Colonic mucosa (tissue), 4 donors: ENCODE results near the gene COIL. TPM values are rescaled to one million over a fixed set of nuclear protein-coding genes. Genes with fewer than 3 reads are reported as not detected.
A peak's percentile ranks its signal among the peaks of the same experiment; 100 is the strongest.
"Not testable (repeated sequence)": the region's sequence is repeated elsewhere in the genome, so short reads cannot be mapped to it uniquely, and the experiment has no call there.

Experiments used
- DNase-seq: peaks from one replicate; pipeline ENCODE4 v3.0.0-alpha.2; 2020
- H3K27ac ChIP-seq: fragments of 200-600 bp; one replicate; pipeline ENCODE4 v1.8.0; 2021
- H3K27me3 ChIP-seq: fragments of 200-600 bp; one replicate; pipeline ENCODE4 v1.8.0; 2021
- H3K36me3 ChIP-seq: fragments of 200-600 bp; one replicate; pipeline ENCODE4 v1.8.0; 2021
- H3K4me1 ChIP-seq: fragments of 200-600 bp; one replicate; pipeline ENCODE4 v1.8.0; 2021; ENCODE audit warnings: mild to moderate bottlenecking
- H3K4me3 ChIP-seq: fragments of 200-600 bp; one replicate; pipeline ENCODE4 v1.8.0; 2021
- H3K9ac ChIP-seq, 2 donors: one replicate each; pipeline ENCODE4 v1.7.0; 2013; ENCODE audit warnings: control low read depth in 2 of 2, low read depth in 2 of 2, low read length in 2 of 2
- H3K9me3 ChIP-seq: fragments of 200-600 bp; one replicate; pipeline ENCODE4 v1.8.0; 2021
- intact Hi-C: fragments of 100-400 bp; cut with DNase I; formaldehyde crosslinking; loops from one replicate; pipeline ENCODE4 v1.14.1; 2022
- total RNA-seq, 2 donors: library from RNA; stranded (reverse); fragmentation: NEBNext Ultra II Directional in 1 of 2; extraction: Animal tissue kit (Norgen Biotek cat#: 25700) in 1 of 2; gene quantifications; one replicate each; pipeline ENCODE4 v1.2.1, GENCODE V29; 2021
- TF ChIP-seq, protein P1 (sequence below): fragments of 200-600 bp; IDR thresholded peaks from one replicate; pipeline ENCODE4 v1.8.0; 2022; ENCODE audit warnings: antibody characterized with exemption, mild to moderate bottlenecking
- donor health status: healthy.
- donor health status: DM: no; HTN: no; CAD: no.
- donor health status: DM: no; HTN: no; CAD: no.

The COIL gene
- total RNA-seq, 2 donors from 2014 or later, result 14.1 to 14.8 TPM

DNA sequence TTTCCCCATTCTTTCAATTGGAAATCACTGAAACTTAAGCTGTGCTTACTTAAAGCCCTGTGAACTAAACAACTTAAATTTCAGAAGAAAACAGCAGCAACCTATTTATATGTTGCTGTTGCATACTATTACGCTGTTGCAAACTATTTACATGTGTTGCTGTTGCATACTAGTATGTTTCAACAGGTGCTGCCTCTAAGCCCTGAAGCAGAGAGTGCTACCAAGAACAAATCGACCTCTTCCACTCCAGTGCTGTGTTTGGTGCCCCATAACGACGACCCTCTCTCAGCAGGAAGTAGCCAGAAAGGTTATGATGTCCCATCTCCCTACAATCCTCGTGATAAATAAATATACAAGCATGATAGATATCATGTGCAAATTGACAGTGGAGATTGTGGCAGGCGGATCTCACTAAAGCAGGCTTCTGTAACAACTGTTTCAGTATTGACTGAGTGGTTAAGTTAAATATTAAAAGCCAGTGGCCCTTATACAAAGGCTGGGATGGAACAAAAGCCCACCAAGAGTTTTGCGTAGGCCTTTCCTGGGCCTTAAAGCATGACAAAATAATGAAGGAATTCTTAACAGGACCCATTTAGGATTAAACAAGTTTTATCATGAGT is 11.4 kb upstream of the COIL start:
- H3K4me3 ChIP-seq, result no peak overlapping the region
- TF ChIP-seq, protein P1, sequence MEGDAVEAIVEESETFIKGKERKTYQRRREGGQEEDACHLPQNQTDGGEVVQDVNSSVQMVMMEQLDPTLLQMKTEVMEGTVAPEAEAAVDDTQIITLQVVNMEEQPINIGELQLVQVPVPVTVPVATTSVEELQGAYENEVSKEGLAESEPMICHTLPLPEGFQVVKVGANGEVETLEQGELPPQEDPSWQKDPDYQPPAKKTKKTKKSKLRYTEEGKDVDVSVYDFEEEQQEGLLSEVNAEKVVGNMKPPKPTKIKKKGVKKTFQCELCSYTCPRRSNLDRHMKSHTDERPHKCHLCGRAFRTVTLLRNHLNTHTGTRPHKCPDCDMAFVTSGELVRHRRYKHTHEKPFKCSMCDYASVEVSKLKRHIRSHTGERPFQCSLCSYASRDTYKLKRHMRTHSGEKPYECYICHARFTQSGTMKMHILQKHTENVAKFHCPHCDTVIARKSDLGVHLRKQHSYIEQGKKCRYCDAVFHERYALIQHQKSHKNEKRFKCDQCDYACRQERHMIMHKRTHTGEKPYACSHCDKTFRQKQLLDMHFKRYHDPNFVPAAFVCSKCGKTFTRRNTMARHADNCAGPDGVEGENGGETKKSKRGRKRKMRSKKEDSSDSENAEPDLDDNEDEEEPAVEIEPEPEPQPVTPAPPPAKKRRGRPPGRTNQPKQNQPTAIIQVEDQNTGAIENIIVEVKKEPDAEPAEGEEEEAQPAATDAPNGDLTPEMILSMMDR, result no peak
- H3K36me3 ChIP-seq, result no peaks in the 10 kb centered on the region
- H3K9me3 ChIP-seq, result no peaks in the 10 kb centered on the region
- H3K27ac ChIP-seq, result no peak overlapping the region
- DNase-seq, result no peak
- intact Hi-C loops, result no loop called here
- no peaks in the 10 kb centered on the region for H3K4me1 ChIP-seq
- H3K27me3 ChIP-seq, result no peaks in the 10 kb centered on the region
- peak overlapping the region in 1 of 2 donors; percentile 40 for H3K9ac ChIP-seq

- Histone ChIP-seq H3K36me3 (no peaks in the 10 kb centered on the region), H3K9me3 (no peaks in the 10 kb centered on the region), H3K4me1 (no peaks in the 10 kb centered on the region), H3K9ac (no peak overlapping the region), H3K27me3 (no peaks in the 10 kb centered on the region), H3K4me3 (no peak overlapping the region), H3K27ac (no peak overlapping the region)
- intact Hi-C loops, result no loop called here
- TF ChIP-seq, protein P1, result no peak
- DNase-seq, result no peak
These were observed 10.1 kb upstream of the COIL start for GRCh38 chr17:56970974-56971373.

DNA sequence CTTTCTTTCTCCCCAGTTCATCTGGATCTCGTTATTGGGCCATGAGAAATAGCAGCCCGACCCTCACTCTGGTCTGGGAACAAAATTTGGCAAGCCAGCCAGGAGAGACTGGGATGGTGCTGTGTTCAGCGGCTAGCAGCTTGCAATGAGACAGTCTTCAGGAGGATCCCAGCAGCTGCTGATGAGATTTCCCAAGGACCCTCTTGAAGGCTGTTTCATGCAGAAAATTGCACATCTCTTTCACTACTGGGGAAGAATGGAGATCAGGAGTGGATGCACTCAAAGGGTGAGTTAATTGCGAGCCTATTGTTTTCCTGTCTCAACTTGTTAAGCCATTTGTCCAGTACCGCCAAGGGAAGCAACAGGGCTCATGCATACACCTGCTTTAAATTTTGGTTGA is 5.5 kb upstream of the COIL start:
- TF ChIP-seq, protein P1, result no peak
- Histone ChIP-seq H3K36me3 (no peaks in the 10 kb centered on the region), H3K4me1 (no peaks in the 10 kb centered on the region), H3K9me3 (no peaks in the 10 kb centered on the region), H3K4me3 (no peak overlapping the region), H3K27me3 (no peaks in the 10 kb centered on the region), H3K27ac (no peak overlapping the region), H3K9ac (no peak overlapping the region)
- intact Hi-C loops, result no loop called here
- no peak for DNase-seq

GRCh38 chr17:56965681-56966080 is 4.8 kb upstream of the COIL start:
- DNase-seq, result peak; percentile 65
- H3K4me1 ChIP-seq, H3K4me3 ChIP-seq, H3K9ac ChIP-seq, H3K9me3 ChIP-seq, H3K36me3 ChIP-seq, H3K27ac ChIP-seq, H3K27me3 ChIP-seq, intact Hi-C loops: not testable (repeated sequence)

GRCh38 chr17:56965241-56965640 is 4.4 kb upstream of the COIL start:
- H3K9ac ChIP-seq, intact Hi-C loops, H3K4me1 ChIP-seq, H3K27me3 ChIP-seq, H3K36me3 ChIP-seq, H3K27ac ChIP-seq, H3K4me3 ChIP-seq, H3K9me3 ChIP-seq, DNase-seq: not testable (repeated sequence)

GRCh38 chr17:56956992-56957391 is 3.9 kb downstream of the COIL start:
- no peak overlapping the region for H3K9ac ChIP-seq

More at GRCh38 chr17:56956992-56957391, 3.9 kb downstream of the COIL start:
- H3K27me3 ChIP-seq, result no peaks in the 10 kb centered on the region
- no peaks in the 10 kb centered on the region for H3K9me3 ChIP-seq
- H3K4me1 ChIP-seq, result no peaks in the 10 kb centered on the region
- no peaks in the 10 kb centered on the region for H3K36me3 ChIP-seq
- TF ChIP-seq, protein P1, result no peak
- DNase-seq, result no peak
- intact Hi-C loops, result no loop called here
- no peak overlapping the region for H3K27ac ChIP-seq
- no peak overlapping the region for H3K4me3 ChIP-seq
